Keratinocyte (primary cell): ENCODE results near the gene LAPTM5.

Experiments used
- EZH2 ChIP-seq: IDR thresholded peaks from one replicate; pipeline ENCODE4 v1.6.1; 2012; ENCODE audit warnings: inconsistent platforms, mild to moderate bottlenecking, low read length, moderate library complexity
- TF ChIP-seq, protein P1 (sequence below), 3 experiments: IDR thresholded peaks in 1 of 3; conservative IDR thresholded peaks in 1 of 3; optimal IDR thresholded peaks in 1 of 3; 2 replicates in 2 of 3; 3 replicates in 1 of 3; pipeline versions ENCODE3 to v1.5.1; 2011; ENCODE audit warnings: low read length in 3 of 3, mild to moderate bottlenecking in 3 of 3, moderate library complexity in 2 of 3, control low read depth in 1 of 3, inconsistent platforms in 1 of 3; ENCODE audit not compliant: insufficient read depth in 2 of 3; ENCODE audit errors: extremely low read depth in 1 of 3

DNA sequence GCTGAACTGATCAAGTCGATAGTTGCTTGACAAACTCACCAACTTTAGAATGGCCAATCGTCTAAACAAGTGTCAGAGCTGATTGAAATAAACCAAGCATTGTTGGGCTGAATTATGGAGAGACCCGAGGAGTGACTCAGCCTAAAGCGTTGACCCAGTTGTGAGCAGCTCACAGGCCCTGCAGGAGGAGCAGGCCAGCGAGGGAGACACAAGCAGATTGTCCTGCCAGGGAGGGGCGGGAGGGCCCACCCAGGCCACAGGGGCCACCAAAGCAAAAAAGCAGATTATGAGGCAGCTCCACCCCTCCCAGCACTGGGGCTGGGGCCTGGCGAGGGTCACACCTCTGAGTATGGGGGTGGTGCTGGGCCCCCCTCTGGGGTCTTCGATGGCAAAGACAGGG, 24.1 kb downstream of the LAPTM5 start:
- TF ChIP-seq, protein P1, sequence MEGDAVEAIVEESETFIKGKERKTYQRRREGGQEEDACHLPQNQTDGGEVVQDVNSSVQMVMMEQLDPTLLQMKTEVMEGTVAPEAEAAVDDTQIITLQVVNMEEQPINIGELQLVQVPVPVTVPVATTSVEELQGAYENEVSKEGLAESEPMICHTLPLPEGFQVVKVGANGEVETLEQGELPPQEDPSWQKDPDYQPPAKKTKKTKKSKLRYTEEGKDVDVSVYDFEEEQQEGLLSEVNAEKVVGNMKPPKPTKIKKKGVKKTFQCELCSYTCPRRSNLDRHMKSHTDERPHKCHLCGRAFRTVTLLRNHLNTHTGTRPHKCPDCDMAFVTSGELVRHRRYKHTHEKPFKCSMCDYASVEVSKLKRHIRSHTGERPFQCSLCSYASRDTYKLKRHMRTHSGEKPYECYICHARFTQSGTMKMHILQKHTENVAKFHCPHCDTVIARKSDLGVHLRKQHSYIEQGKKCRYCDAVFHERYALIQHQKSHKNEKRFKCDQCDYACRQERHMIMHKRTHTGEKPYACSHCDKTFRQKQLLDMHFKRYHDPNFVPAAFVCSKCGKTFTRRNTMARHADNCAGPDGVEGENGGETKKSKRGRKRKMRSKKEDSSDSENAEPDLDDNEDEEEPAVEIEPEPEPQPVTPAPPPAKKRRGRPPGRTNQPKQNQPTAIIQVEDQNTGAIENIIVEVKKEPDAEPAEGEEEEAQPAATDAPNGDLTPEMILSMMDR (optimal IDR thresholded peaks at IDR 0.05 in 1 of 3, IDR thresholded peaks at IDR 0.05 in 1 of 3, conservative IDR thresholded peaks at IDR 0.05 in 1 of 3; ENCODE audit: extremely low read depth in 1 of 3, insufficient read depth in 2 of 3, low read length in 3 of 3): no peak
- TF ChIP-seq EZH2: no peak
